HL-60 (cell line): ENCODE measurements around the gene SPRED3.

Source experiments
- DNase-seq, 2 experiments: peaks; one replicate each; pipeline ENCODE4 v3.0.0-alpha.2; 2010 to 2020; ENCODE audit warnings: low read depth in 1 of 2, low spot score in 1 of 2
- H3K27ac ChIP-seq: fragments of 250-450 bp; sonication (Bioruptor Pico); replicated peaks from 2 replicates; pipeline ENCODE4 v1.5.1; 2020; ENCODE audit warnings: mild to moderate bottlenecking, moderate library complexity
- H3K27me3 ChIP-seq: fragments of 250-450 bp; sonication (Bioruptor Pico); 2 replicates; pipeline ENCODE4 v1.5.1; 2021; ENCODE audit warnings: mild to moderate bottlenecking, moderate library complexity; ENCODE audit not compliant: insufficient read depth, poor library complexity, severe bottlenecking
- H3K4me3 ChIP-seq: replicated peaks from 2 replicates; pipeline ENCODE4 v1.5.1; 2011; ENCODE audit warnings: mild to moderate bottlenecking, control low read depth, low read length; ENCODE audit not compliant: insufficient read depth
- GABPA ChIP-seq: IDR thresholded peaks from 2 replicates; pipeline ENCODE4 v1.6.1; 2012; ENCODE audit warnings: low read depth
- POLR2AphosphoS5 ChIP-seq: IDR thresholded peaks from 2 replicates; pipeline ENCODE4 v1.6.1; 2012; ENCODE audit warnings: low read depth
- SPI1 ChIP-seq: IDR thresholded peaks from 2 replicates; pipeline ENCODE4 v1.6.1; 2012; ENCODE audit warnings: low read depth, mild to moderate bottlenecking, borderline replicate concordance
- TF ChIP-seq, protein P1 (sequence below): IDR thresholded peaks from 2 replicates; pipeline ENCODE4 v1.6.1; 2012; ENCODE audit warnings: low read depth; ENCODE audit not compliant: insufficient replicate concordance
- TF ChIP-seq, protein P2 (sequence below): IDR thresholded peaks from one replicate; pipeline ENCODE4 v1.5.1; 2011; ENCODE audit warnings: low read length, control low read depth, inconsistent platforms; ENCODE audit not compliant: insufficient read depth

The SPRED3 gene

DNA sequence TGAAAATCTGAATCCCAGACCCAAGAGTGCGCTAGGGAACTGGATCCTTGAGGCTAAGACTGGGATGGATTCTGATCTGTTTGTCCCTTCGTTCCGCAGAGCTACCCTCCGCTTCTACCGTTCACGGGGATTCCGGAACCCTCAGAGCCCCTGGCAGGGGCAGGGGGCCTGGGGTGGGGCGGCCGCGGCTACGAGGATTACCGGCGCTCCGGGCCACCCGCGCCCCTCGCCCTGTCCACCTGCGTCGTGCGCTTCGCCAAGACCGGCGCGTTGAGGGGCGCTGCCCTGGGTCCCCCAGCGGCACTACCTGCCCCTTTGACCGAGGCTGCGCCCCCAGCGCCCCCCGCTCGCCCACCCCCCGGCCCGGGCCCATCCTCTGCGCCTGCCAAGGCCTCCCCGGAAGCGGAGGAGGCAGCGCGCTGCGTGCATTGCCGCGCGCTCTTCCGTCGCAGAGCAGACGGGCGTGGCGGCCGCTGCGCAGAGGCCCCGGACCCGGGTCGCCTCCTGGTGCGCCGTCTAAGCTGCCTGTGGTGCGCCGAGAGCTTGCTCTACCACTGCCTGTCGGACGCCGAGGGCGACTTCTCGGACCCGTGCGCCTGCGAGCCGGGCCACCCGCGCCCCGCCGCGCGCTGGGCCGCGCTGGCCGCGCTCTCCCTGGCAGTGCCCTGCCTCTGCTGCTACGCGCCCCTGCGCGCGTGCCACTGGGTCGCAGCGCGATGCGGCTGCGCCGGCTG is 7.1 kb downstream of the SPRED3 start:
- DNase-seq = no peak
- TF ChIP-seq GABPA (no peak), POLR2AphosphoS5 (no peak), SPI1 (no peak)
- TF ChIP-seq, protein P1, sequence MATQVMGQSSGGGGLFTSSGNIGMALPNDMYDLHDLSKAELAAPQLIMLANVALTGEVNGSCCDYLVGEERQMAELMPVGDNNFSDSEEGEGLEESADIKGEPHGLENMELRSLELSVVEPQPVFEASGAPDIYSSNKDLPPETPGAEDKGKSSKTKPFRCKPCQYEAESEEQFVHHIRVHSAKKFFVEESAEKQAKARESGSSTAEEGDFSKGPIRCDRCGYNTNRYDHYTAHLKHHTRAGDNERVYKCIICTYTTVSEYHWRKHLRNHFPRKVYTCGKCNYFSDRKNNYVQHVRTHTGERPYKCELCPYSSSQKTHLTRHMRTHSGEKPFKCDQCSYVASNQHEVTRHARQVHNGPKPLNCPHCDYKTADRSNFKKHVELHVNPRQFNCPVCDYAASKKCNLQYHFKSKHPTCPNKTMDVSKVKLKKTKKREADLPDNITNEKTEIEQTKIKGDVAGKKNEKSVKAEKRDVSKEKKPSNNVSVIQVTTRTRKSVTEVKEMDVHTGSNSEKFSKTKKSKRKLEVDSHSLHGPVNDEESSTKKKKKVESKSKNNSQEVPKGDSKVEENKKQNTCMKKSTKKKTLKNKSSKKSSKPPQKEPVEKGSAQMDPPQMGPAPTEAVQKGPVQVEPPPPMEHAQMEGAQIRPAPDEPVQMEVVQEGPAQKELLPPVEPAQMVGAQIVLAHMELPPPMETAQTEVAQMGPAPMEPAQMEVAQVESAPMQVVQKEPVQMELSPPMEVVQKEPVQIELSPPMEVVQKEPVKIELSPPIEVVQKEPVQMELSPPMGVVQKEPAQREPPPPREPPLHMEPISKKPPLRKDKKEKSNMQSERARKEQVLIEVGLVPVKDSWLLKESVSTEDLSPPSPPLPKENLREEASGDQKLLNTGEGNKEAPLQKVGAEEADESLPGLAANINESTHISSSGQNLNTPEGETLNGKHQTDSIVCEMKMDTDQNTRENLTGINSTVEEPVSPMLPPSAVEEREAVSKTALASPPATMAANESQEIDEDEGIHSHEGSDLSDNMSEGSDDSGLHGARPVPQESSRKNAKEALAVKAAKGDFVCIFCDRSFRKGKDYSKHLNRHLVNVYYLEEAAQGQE = no peak
- TF ChIP-seq, protein P2, sequence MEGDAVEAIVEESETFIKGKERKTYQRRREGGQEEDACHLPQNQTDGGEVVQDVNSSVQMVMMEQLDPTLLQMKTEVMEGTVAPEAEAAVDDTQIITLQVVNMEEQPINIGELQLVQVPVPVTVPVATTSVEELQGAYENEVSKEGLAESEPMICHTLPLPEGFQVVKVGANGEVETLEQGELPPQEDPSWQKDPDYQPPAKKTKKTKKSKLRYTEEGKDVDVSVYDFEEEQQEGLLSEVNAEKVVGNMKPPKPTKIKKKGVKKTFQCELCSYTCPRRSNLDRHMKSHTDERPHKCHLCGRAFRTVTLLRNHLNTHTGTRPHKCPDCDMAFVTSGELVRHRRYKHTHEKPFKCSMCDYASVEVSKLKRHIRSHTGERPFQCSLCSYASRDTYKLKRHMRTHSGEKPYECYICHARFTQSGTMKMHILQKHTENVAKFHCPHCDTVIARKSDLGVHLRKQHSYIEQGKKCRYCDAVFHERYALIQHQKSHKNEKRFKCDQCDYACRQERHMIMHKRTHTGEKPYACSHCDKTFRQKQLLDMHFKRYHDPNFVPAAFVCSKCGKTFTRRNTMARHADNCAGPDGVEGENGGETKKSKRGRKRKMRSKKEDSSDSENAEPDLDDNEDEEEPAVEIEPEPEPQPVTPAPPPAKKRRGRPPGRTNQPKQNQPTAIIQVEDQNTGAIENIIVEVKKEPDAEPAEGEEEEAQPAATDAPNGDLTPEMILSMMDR = no peak
- peaks cover 22% of the 10 kb centered on the region for H3K27me3 ChIP-seq
- H3K4me3 ChIP-seq = no peak overlapping the region
- H3K27ac ChIP-seq = no peak overlapping the region

DNA sequence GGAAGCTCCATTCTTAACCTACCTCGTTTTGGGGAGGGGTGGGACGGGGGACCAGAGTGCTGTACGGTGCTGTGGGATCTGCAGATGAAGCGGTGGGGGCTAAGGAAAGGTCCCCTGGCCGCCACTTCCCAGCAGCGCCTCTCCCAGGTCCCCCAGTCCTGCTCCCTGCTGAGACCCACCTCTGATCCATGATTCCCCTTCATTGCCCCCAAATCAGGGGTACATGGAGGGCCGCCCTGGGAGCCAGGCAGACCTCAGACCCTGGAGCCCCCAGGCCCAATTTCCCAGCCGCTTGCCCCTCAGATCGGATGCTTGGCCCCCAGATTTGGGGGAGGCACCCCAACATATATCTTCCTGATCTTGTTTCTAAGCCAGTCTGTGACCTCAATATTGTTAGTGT is 10.6 kb downstream of the SPRED3 start:
- TF ChIP-seq, protein P2 = no peak
- TF ChIP-seq SPI1 (no peak), POLR2AphosphoS5 (no peak), GABPA (no peak)
- TF ChIP-seq, protein P1 = no peak
- DNase-seq = no peak
- peaks cover 16% of the 10 kb centered on the region for H3K27me3 ChIP-seq

DNA sequence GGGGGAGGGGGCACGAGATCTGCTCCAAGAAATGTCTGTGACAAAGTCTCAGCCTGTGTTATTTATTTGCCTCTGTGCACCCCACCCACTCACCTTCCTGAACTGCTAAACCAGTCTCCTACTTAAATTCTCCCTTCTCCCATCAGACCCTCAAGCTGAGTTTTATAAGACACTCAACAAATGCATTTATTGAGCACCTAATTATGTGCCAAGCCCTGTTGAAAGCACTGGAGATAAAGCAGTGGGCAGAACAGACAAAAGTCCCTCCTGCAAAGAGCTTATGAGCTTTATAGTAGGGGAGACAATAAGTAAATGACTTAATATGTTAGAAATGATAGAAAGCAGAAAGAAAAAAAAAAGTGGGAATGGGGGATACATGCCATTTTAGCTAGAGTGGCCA is 11.0 kb downstream of the SPRED3 start:
- no peak for DNase-seq
- peaks cover 15% of the 10 kb centered on the region for H3K27me3 ChIP-seq
- TF ChIP-seq, protein P2 = no peak
- TF ChIP-seq, protein P1 = no peak
- TF ChIP-seq SPI1 (no peak), GABPA (no peak), POLR2AphosphoS5 (no peak)
- no peak overlapping the region for H3K27ac ChIP-seq
- H3K4me3 ChIP-seq = no peak overlapping the region

More for the DNA sequence above, 10.6 kb downstream of the SPRED3 start:
- Histone ChIP-seq H3K27ac (no peak overlapping the region), H3K4me3 (no peak overlapping the region)
